NK-92 treated with Interleukin-12 subunit alpha and Interleukin-12 subunit beta, amount 100 ng/mL, for 24 hours (cell line): ENCODE data around the gene ESCO1.

Experiments used
- DNase-seq: peaks from one replicate; lab custom pipeline; 2025; lab: John Stamatoyannopoulos, UW

ESCO1 gene

DNA sequence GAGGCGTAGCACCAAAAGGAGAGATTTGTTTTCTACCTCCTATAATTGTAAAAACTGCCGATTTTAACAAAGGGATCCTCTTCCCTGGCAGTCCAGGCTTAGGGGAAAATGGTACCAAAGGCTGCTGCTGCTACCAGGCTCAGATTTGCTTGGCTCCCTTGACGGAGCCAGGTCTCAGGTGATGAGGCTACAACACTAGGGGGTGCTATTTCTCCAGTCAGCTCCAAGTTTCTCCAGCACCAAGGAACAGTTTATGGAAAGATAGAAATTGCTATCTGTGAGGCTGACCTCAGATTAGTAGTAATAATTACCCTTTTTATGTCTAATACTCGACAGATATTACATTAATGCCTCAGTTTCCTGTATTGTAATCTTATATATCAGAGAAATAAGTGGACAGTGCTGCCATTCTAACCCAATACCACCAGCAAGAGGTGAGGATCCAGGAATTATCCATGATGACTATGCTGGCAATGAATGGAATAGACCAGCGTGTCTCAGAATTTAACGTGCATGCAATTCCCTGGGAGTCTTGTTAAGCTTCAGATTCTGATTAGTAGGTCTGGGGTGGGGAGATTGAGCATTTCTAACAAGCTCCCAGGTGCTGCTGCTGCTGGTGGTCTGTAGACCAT is 111.3 kb downstream of the ESCO1 start:
- DNase-seq, result no peak

DNA sequence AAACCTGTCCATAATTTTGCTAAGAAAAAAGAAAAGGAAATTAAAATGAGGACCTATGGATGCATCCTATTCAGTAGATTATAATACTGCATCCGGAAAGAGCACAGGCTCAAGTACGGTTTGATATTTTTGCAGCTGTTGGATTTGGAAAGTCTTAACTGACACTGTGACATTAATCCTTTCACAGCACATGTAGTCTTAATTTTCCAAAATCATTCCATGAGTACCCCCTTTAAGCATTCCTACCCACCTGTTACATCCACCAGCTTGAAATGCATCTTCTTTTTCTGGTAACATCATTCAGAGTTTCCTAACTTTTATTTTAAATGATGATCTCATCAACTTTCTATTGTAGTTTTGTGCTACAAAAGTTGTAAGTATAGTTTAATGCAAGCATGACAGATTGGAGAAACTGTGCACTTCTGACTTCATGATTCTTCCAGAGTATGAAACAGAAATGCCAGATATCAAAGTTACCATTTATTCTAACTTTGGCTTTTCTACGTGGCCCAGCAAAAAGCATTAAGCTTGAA is 113.5 kb downstream of the ESCO1 start:
- no peak for DNase-seq

- no peak for DNase-seq
These were observed 115.5 kb downstream of the ESCO1 start for GRCh38 chr18:21484851-21485636.

- no peak for DNase-seq
These were observed 117.5 kb downstream of the ESCO1 start for GRCh38 chr18:21483051-21483450.

DNA sequence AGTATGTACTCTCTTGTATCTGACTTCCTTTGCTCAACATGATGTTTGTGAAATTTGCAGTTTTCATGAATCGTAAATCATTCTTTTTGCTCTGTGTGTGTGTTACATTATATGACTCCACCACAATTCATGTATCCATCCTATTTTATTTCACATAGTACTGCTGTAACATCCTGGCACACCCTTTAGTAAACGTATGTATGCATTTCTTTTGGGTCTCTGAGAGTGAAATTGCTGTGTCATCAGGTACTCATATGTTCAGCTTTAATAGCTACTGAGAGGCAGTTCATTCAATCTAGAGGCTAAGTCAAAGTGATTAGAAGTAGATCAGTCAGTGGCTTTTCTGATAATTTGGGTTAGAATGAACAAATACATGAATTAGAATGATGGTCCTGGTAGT is 118.8 kb downstream of the ESCO1 start:
- no peak for DNase-seq

DNA sequence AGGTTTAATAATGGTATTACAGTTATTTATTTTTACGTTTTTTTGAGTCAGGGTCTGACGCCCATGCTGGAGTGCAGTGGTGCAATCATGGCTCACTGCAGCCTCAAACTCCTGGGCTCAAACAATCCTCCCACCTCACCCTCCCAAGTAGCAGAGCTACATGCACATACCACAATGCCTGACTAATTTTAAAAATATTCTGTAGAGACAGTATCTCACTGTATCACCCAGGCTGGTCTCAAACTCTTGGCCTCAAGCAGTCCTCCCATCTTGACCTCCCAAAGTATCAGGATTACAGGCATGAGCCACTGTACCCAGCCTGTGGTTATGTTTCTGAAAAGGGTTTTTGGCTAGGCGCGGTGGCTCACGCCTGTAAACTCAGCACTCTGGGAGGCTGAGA is 120.8 kb downstream of the ESCO1 start:
- no peak for DNase-seq
